Stimulated activated CD4-positive, alpha-beta T cell treated with anti-CD3 and anti-CD28 coated beads, Interleukin-15, amount 100 ng/mL, for 1 hour (primary cell): ENCODE data around the gene IL17REL.

ENCODE experiments used
- DNase-seq, 2 donors: peaks; one replicate each; pipeline ENCODE4 v3.0.0-alpha.2; 2020; ENCODE audit warnings: low read depth in 1 of 2, low spot score in 1 of 2

IL17REL gene

GRCh38 chr22:50012211-50013181 is at the start of gene IL17REL:
Gene IL17REL, minus strand, starts transcription at chr22:50012765. Its CDS starts 119 bp downstream, at chr22:50012646.
- no peak for DNase-seq

GRCh38 chr22:50061824-50062355 is 49.3 kb upstream of the IL17REL start:
- no peak for DNase-seq

- no peak for DNase-seq
Observed at GRCh38 chr22:50061141-50061823, 48.7 kb upstream of the IL17REL start.

- no peak for DNase-seq
Observed at GRCh38 chr22:50060441-50061140, 48.0 kb upstream of the IL17REL start.

GRCh38 chr22:50059881-50060262 is 47.3 kb upstream of the IL17REL start:
- no peak for DNase-seq

GRCh38 chr22:50058906-50059880 is 46.6 kb upstream of the IL17REL start:
- DNase-seq: no peak

- DNase-seq: no peak
Observed at GRCh38 chr22:50058061-50058905, 45.7 kb upstream of the IL17REL start, which contains the start of gene TTLL8. Gene TTLL8, minus strand, starts transcription at chr22:50058298.

GRCh38 chr22:50057278-50058060 is 44.9 kb upstream of the IL17REL start:
- DNase-seq: no peak

- DNase-seq: no peak
Observed at GRCh38 chr22:50056214-50056972, 43.8 kb upstream of the IL17REL start.

- DNase-seq: no peak
Observed at GRCh38 chr22:50053861-50054260, 41.3 kb upstream of the IL17REL start.

GRCh38 chr22:50051930-50052329 is 39.4 kb upstream of the IL17REL start:
- DNase-seq: no peak

GRCh38 chr22:50049299-50050195 is 37.0 kb upstream of the IL17REL start:
- DNase-seq: no peak

GRCh38 chr22:50048836-50049235 is 36.3 kb upstream of the IL17REL start:
- DNase-seq: no peak

- DNase-seq: no peak
Observed at GRCh38 chr22:50048061-50048765, 35.6 kb upstream of the IL17REL start.

- no peak for DNase-seq
Observed at GRCh38 chr22:50047346-50047745, 34.8 kb upstream of the IL17REL start.
